SU-DHL-6 (cell line): ENCODE results near the gene SCP2D1.

Experiments
- H2AFZ ChIP-seq: fragments of 200-600 bp; sonication (generic); 2 replicates; pipeline ENCODE4 v1.6.1; 2014; ENCODE audit warnings: low read depth, mild to moderate bottlenecking, moderate library complexity, mixed read lengths, antibody characterized with exemption, low read length; ENCODE audit not compliant: severe bottlenecking
- H3F3A ChIP-seq: fragments of 200-600 bp; shearing (Covaris generic); 2 replicates; pipeline ENCODE4 v1.6.0; 2016; ENCODE audit warnings: antibody characterized with exemption, mild to moderate bottlenecking; ENCODE audit not compliant: insufficient read depth
- H3K27ac ChIP-seq: fragments of 200-600 bp; sonication (generic); 2 replicates; pipeline ENCODE4 v1.5.1; 2016; ENCODE audit warnings: low read depth, mild to moderate bottlenecking, low read length, moderate library complexity, mixed read lengths
- H3K27me3 ChIP-seq: fragments of 200-600 bp; sonication (generic), shearing (Covaris generic); 2 replicates; pipeline ENCODE4 v1.6.0; 2014; ENCODE audit warnings: mild to moderate bottlenecking, low read length
- H3K36me3 ChIP-seq: fragments of 200-600 bp; sonication (generic); 2 replicates; pipeline ENCODE4 v1.6.1; 2014; ENCODE audit warnings: mild to moderate bottlenecking, low read length, mixed read lengths
- H3K4me2 ChIP-seq: fragments of 300-600, 200-600 bp; shearing (Covaris generic), sonication (generic); 2 replicates; pipeline ENCODE4 v1.6.0; 2014; ENCODE audit warnings: low read length, low read depth, mild to moderate bottlenecking; ENCODE audit not compliant: poor library complexity, severe bottlenecking
- H3K4me3 ChIP-seq: fragments of 200-600 bp; sonication (generic); 2 replicates; pipeline ENCODE4 v1.5.1; 2014; ENCODE audit warnings: antibody characterized with exemption, low read length, mild to moderate bottlenecking, mixed read lengths; ENCODE audit not compliant: insufficient read depth, poor library complexity, severe bottlenecking
- H3K79me2 ChIP-seq: fragments of 200-600 bp; sonication (generic); 2 replicates; pipeline ENCODE4 v1.6.1; 2014; ENCODE audit warnings: mild to moderate bottlenecking, low read length, moderate library complexity; ENCODE audit not compliant: insufficient read depth
- H3K9ac ChIP-seq: fragments of 200-600 bp; sonication (generic); 2 replicates; pipeline ENCODE4 v1.7.0; 2014; ENCODE audit warnings: mild to moderate bottlenecking, low read length
- H3K9me2 ChIP-seq: fragments of 200-600 bp; sonication (generic); replicated peaks from 2 replicates; pipeline ENCODE4 v1.6.1; 2014; ENCODE audit warnings: low read length; ENCODE audit not compliant: insufficient read depth
- H3K9me3 ChIP-seq: fragments of 200-600 bp; sonication (generic); 2 replicates; pipeline ENCODE4 v1.6.1; 2014; ENCODE audit warnings: low read length, mixed read lengths; ENCODE audit not compliant: insufficient read depth
- H4K20me1 ChIP-seq: fragments of 200-600 bp; sonication (generic); 2 replicates; pipeline ENCODE4 v1.6.1; 2014; ENCODE audit warnings: low read depth, mild to moderate bottlenecking, antibody characterized with exemption, low read length, moderate library complexity, mixed read lengths
- CTCF ChIP-seq: fragments of 200-600 bp; sonication (generic); IDR thresholded peaks from one replicate; pipeline ENCODE4 v1.5.1; 2017; ENCODE audit warnings: antibody characterized with exemption, mild to moderate bottlenecking, low read length, moderate library complexity; ENCODE audit not compliant: insufficient read depth, poor library complexity, severe bottlenecking
- EZH2phosphoT487 ChIP-seq: fragments of 200-600 bp; sonication (generic), shearing (Covaris generic); conservative IDR thresholded peaks from 2 replicates; pipeline ENCODE4 v1.6.1; 2018; ENCODE audit warnings: mild to moderate bottlenecking, antibody characterized with exemption, low read length, moderate library complexity, mixed read lengths

SCP2D1 gene

DNA sequence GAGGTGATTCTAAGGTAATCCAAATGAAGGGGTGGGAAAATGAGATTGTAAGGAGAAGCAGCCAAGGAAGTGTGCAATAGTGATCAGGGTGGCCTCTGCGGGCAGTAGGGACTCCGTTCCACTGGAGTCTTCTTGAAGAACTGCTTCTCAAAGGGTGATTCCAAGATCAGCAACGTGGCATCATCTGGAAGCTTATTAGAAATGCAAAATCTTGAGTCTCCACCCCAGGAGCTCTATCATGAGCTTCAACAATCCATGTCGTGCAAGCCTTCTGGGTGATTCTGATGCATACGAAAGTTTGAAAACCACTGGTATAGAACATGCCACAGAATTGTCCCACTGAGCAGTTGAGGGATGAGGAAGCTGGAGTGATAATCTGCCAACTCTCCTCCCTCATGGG is 31.4 kb downstream of the SCP2D1 start:
- no peaks in the 10 kb centered on the region for H3K9me3 ChIP-seq
- no peaks in the 10 kb centered on the region for H4K20me1 ChIP-seq
- no peaks in the 10 kb centered on the region for H3K9me2 ChIP-seq
- H3F3A ChIP-seq: no peaks in the 10 kb centered on the region
- H3K27me3 ChIP-seq: no peaks in the 10 kb centered on the region
- no peak overlapping the region for H2AFZ ChIP-seq
- H3K79me2 ChIP-seq: no peaks in the 10 kb centered on the region
- no peak overlapping the region for H3K4me3 ChIP-seq
- H3K27ac ChIP-seq: no peak overlapping the region
- H3K36me3 ChIP-seq: no peaks in the 10 kb centered on the region
- H3K4me2 ChIP-seq: no peak overlapping the region
- H3K9ac ChIP-seq: no peak overlapping the region
- no peak for TF ChIP-seq EZH2phosphoT487
- no peak for TF ChIP-seq CTCF

DNA sequence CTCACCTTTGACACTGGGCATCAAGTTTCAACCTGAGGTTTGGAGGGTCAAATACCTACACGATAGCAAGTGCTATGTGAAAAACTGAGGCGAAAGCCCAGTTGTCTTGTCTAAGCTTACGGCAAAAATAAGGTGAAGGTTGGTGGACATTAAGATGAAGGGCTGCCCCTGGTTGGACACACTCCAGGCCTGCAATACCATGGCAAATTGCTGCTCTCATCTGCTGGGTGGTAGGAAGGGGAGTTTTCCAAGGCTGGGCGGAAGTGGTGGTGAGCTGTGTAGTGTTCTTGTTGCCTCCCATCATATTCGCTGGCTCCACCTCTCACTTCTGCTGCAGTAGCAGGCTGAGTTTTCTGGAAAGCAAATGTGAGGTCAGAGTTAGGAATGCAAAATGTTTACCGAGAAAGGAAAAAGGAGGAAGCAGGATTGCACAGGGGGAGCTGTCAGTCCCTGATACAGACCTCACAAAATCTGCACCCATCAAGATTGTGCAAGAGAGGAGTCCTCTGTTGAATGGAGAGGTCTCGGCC is 33.7 kb downstream of the SCP2D1 start:
- Histone ChIP-seq H3K9me3 (no peaks in the 10 kb centered on the region), H3K27me3 (no peaks in the 10 kb centered on the region), H3K9ac (no peak overlapping the region), H3K4me2 (no peak overlapping the region), H3K9me2 (no peaks in the 10 kb centered on the region), H3K36me3 (no peaks in the 10 kb centered on the region), H3K79me2 (no peaks in the 10 kb centered on the region), H4K20me1 (no peaks in the 10 kb centered on the region), H3K4me3 (no peak overlapping the region), H3F3A (no peaks in the 10 kb centered on the region), H3K27ac (no peak overlapping the region), H2AFZ (no peak overlapping the region)
- TF ChIP-seq CTCF (no peak), EZH2phosphoT487 (no peak)

DNA sequence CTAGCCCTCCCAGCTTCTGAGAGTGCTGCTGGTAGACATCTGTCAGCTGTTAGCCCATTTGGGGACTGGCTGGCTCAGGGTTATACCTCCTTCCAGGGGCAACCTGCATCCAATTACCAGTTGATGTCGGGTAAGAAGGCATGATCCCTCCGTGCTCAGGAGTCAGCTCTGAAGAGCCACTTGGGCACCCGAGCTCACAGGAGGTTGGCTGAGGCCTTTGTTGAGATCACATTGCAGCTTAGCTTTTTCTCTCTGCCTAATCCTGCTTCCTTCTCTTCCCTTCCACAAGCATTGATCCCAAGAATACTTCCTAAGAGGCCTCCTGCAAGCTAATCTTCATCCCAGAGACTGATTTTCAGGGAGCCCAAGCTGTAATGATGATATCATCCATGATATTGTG is 35.5 kb downstream of the SCP2D1 start:
- no peaks in the 10 kb centered on the region for H4K20me1 ChIP-seq
- H3K27ac ChIP-seq: no peak overlapping the region
- H3K9me3 ChIP-seq: no peaks in the 10 kb centered on the region
- H3K27me3 ChIP-seq: no peaks in the 10 kb centered on the region
- no peaks in the 10 kb centered on the region for H3K36me3 ChIP-seq
- no peaks in the 10 kb centered on the region for H3F3A ChIP-seq
- no peak overlapping the region for H2AFZ ChIP-seq
- no peak overlapping the region for H3K4me3 ChIP-seq
- TF ChIP-seq CTCF (no peak), EZH2phosphoT487 (no peak)
- H3K9ac ChIP-seq: no peak overlapping the region
- no peak overlapping the region for H3K4me2 ChIP-seq
- no peaks in the 10 kb centered on the region for H3K9me2 ChIP-seq
- no peaks in the 10 kb centered on the region for H3K79me2 ChIP-seq
